ENCODE measurements around the gene MINAR2.

DNA sequence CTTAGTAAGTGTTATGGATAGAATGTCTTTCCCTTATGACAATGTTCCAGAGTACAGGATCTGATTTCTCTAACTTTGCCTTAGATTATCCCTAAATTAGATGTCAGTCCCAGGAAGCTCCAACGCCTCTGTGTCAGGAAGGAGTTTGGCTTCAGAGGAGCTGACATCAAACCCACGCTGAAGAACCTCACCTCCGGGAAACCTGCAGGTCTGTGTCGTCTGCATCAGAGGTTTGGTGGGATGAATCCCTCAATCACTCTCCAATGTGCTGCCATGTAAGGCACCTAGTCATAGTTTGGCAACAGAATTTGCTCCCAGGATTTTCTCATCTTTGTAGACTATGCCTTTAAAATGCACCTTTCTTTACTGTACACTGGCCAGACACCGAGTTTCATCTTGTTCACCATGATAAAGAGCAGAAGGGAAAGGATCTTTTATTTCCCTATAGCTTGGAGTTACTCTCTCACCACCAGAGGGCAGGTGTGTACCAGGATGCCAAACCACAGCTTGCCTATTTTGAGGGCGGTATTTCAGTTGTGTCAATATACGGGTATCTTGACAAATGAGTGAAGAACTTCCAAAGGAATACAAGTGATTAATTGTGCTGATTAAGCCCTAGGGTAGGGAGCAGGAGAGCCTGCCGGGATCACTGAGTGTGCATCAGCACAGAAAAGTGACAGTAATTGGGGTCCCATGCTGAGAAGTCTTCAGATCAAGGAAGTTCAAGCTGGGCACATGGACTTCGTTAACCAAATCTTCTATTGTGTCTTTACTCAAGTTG is 23.4 kb downstream of the MINAR2 start:
- no peak for TF ChIP-seq SIN3A (IDR thresholded peaks at IDR 0.05; ENCODE audit: borderline replicate concordance, low read depth, low read length)
- no peak for TF ChIP-seq TAF1 (IDR thresholded peaks at IDR 0.05; ENCODE audit: borderline replicate concordance, low read depth, low read length)
- no peak for TF ChIP-seq MXI1 (IDR thresholded peaks at IDR 0.05; ENCODE audit: low read depth, low read length)
- TF ChIP-seq, protein P1, sequence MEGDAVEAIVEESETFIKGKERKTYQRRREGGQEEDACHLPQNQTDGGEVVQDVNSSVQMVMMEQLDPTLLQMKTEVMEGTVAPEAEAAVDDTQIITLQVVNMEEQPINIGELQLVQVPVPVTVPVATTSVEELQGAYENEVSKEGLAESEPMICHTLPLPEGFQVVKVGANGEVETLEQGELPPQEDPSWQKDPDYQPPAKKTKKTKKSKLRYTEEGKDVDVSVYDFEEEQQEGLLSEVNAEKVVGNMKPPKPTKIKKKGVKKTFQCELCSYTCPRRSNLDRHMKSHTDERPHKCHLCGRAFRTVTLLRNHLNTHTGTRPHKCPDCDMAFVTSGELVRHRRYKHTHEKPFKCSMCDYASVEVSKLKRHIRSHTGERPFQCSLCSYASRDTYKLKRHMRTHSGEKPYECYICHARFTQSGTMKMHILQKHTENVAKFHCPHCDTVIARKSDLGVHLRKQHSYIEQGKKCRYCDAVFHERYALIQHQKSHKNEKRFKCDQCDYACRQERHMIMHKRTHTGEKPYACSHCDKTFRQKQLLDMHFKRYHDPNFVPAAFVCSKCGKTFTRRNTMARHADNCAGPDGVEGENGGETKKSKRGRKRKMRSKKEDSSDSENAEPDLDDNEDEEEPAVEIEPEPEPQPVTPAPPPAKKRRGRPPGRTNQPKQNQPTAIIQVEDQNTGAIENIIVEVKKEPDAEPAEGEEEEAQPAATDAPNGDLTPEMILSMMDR (IDR thresholded peaks at IDR 0.05) = peak; percentile 83
- TF ChIP-seq POLR2AphosphoS5 (IDR thresholded peaks at IDR 0.05; ENCODE audit: low read depth, low read length) = no peak
- TF ChIP-seq, protein P2, sequence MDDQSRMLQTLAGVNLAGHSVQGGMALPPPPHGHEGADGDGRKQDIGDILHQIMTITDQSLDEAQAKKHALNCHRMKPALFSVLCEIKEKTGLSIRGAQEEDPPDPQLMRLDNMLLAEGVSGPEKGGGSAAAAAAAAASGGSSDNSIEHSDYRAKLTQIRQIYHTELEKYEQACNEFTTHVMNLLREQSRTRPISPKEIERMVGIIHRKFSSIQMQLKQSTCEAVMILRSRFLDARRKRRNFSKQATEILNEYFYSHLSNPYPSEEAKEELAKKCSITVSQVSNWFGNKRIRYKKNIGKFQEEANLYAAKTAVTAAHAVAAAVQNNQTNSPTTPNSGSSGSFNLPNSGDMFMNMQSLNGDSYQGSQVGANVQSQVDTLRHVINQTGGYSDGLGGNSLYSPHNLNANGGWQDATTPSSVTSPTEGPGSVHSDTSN (IDR thresholded peaks at IDR 0.05) = no peak
- TF ChIP-seq, protein P3, sequence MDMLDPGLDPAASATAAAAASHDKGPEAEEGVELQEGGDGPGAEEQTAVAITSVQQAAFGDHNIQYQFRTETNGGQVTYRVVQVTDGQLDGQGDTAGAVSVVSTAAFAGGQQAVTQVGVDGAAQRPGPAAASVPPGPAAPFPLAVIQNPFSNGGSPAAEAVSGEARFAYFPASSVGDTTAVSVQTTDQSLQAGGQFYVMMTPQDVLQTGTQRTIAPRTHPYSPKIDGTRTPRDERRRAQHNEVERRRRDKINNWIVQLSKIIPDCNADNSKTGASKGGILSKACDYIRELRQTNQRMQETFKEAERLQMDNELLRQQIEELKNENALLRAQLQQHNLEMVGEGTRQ (IDR thresholded peaks at IDR 0.05; ENCODE audit: borderline replicate concordance, low read depth, low read length) = no peak
- TF ChIP-seq, protein P4, sequence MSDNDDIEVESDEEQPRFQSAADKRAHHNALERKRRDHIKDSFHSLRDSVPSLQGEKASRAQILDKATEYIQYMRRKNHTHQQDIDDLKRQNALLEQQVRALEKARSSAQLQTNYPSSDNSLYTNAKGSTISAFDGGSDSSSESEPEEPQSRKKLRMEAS (IDR thresholded peaks at IDR 0.05; ENCODE audit: low read depth) = no peak
- TF ChIP-seq FOXM1 (IDR thresholded peaks at IDR 0.05; ENCODE audit: low read depth) = no peak
- TF ChIP-seq EP300 (IDR thresholded peaks at IDR 0.05; ENCODE audit: borderline replicate concordance in 1 of 2, low read depth in 1 of 2, low read length in 1 of 2) = no peak
- no peak for TF ChIP-seq EZH2phosphoT487 (IDR thresholded peaks at IDR 0.05; ENCODE audit: borderline replicate concordance, low read depth)
- no peak for TF ChIP-seq RCOR1 (IDR thresholded peaks at IDR 0.05; ENCODE audit: low read length)
